ENCODE results near the gene MIEN1. TPM values are rescaled to one million over a fixed set of nuclear protein-coding genes. Genes with fewer than 3 reads are reported as not detected.
A peak's percentile ranks its signal among the peaks of the same experiment; 100 is the strongest.

MIEN1 gene
- total and polyA plus RNA-seq, 2 of the 13 experiments (the other 11 are each of a cell fraction or from before 2014, with no cell fraction given), result 40.6 to 56.6 TPM

- TF ChIP-seq GATAD2A (CRISPR knock-in tag; IDR thresholded peaks at IDR 0.05) (peak; percentile 73; the same call in 1 of the 2 replicates), NBN (conservative IDR thresholded peaks at IDR 0.05) (no peak), ZNF30 (CRISPR knock-in tag; IDR thresholded peaks at IDR 0.05) (no peak), ZNF460 (CRISPR knock-in tag; IDR thresholded peaks at IDR 0.05; ENCODE audit: borderline replicate concordance) (no peak), ZFP91 (CRISPR knock-in tag; IDR thresholded peaks at IDR 0.05; ENCODE audit: borderline replicate concordance) (no peak), ZBTB1 (CRISPR knock-in tag; IDR thresholded peaks at IDR 0.05; ENCODE audit: borderline replicate concordance) (no peak), ZNF230 (CRISPR knock-in tag; IDR thresholded peaks at IDR 0.05) (no peak; the same call in 1 of the 2 replicates), RBM22 (optimal IDR thresholded peaks at IDR 0.05; ENCODE audit: low read length) (peak; percentile 38), FOXJ3 (CRISPR knock-in tag; IDR thresholded peaks at IDR 0.05; ENCODE audit: borderline replicate concordance) (no peak), ZNF580 (CRISPR knock-in tag; IDR thresholded peaks at IDR 0.05; ENCODE audit: borderline replicate concordance, low read depth) (0 out of 2 replicates have a peak, but pooled peaks have one; percentile 18), KDM1A (CRISPR knock-in tag; IDR thresholded peaks at IDR 0.05) (no peak), SNAI1 (CRISPR knock-in tag; IDR thresholded peaks at IDR 0.05; ENCODE audit: borderline replicate concordance) (no peak), MBD4 (IDR thresholded peaks at IDR 0.05; ENCODE audit: borderline replicate concordance, low read length) (no peak), ZNF234 (CRISPR knock-in tag; conservative IDR thresholded peaks at IDR 0.05) (no peak), CREM (IDR thresholded peaks at IDR 0.05) (no peak), CREM (CRISPR knock-in tag; IDR thresholded peaks at IDR 0.05) (no peak), SIN3A (IDR thresholded peaks at IDR 0.05; ENCODE audit: borderline replicate concordance, low read depth, low read length) (no peak; the same call in 1 of the 2 replicates), ZNF256 (CRISPR knock-in tag; conservative IDR thresholded peaks at IDR 0.05) (no peak; the same call in 1 of the 2 replicates), FOXK2 (IDR thresholded peaks at IDR 0.05) (no peak), HMGA1 (CRISPR knock-in tag; conservative IDR thresholded peaks at IDR 0.05) (no peak), ZBTB2 (CRISPR knock-in tag; IDR thresholded peaks at IDR 0.05; ENCODE audit: low read depth) (no peak), ERF (CRISPR knock-in tag; IDR thresholded peaks at IDR 0.05) (peak; percentile 91), CENPT (CRISPR knock-in tag; IDR thresholded peaks at IDR 0.05; ENCODE audit: low read depth) (no peak)
- TF ChIP-seq, protein P1, sequence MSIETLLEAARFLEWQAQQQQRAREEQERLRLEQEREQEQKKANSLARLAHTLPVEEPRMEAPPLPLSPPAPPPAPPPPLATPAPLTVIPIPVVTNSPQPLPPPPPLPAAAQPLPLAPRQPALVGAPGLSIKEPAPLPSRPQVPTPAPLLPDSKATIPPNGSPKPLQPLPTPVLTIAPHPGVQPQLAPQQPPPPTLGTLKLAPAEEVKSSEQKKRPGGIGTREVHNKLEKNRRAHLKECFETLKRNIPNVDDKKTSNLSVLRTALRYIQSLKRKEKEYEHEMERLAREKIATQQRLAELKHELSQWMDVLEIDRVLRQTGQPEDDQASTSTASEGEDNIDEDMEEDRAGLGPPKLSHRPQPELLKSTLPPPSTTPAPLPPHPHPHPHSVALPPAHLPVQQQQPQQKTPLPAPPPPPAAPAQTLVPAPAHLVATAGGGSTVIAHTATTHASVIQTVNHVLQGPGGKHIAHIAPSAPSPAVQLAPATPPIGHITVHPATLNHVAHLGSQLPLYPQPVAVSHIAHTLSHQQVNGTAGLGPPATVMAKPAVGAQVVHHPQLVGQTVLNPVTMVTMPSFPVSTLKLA (IDR thresholded peaks at IDR 0.05), result no peak
- TF ChIP-seq, protein P2, sequence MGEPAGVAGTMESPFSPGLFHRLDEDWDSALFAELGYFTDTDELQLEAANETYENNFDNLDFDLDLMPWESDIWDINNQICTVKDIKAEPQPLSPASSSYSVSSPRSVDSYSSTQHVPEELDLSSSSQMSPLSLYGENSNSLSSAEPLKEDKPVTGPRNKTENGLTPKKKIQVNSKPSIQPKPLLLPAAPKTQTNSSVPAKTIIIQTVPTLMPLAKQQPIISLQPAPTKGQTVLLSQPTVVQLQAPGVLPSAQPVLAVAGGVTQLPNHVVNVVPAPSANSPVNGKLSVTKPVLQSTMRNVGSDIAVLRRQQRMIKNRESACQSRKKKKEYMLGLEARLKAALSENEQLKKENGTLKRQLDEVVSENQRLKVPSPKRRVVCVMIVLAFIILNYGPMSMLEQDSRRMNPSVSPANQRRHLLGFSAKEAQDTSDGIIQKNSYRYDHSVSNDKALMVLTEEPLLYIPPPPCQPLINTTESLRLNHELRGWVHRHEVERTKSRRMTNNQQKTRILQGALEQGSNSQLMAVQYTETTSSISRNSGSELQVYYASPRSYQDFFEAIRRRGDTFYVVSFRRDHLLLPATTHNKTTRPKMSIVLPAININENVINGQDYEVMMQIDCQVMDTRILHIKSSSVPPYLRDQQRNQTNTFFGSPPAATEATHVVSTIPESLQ (CRISPR knock-in tag; conservative IDR thresholded peaks at IDR 0.05), result no peak
Observed at GRCh38 chr17:39740357-39741111, 10.2 kb upstream of the MIEN1 start (continued).

Data from HepG2 (cell line).